Stomach (tissue), 4 donors: Measurements from ENCODE around the gene TNS1.

Source experiments
- CTCF ChIP-seq, 7 experiments: fragments of 450-650 bp in 4 of 7; fragments of 200-600 bp in 3 of 7; sonication (generic) in 3 of 7; IDR thresholded peaks; one replicate each; pipeline ENCODE4 v1.5.1; 2016 to 2019; ENCODE audit warnings: antibody characterized with exemption in 7 of 7, control low read depth in 2 of 7, mild to moderate bottlenecking in 1 of 7
- EP300 ChIP-seq: sonication (generic); formaldehyde crosslinking; IDR thresholded peaks from one replicate; pipeline ENCODE4 v1.6.1; 2017; ENCODE audit warnings: antibody characterized with exemption

- TF ChIP-seq CTCF (IDR thresholded peaks at IDR 0.05) (no peak), EP300 (no peak)
Observed at GRCh38 chr2:217864963-217865772, 137.6 kb downstream of the TNS1 start.
